ENCODE measurements around the gene SNRPN. TPM values are rescaled to one million over a fixed set of nuclear protein-coding genes. Genes with fewer than 3 reads are reported as not detected.
"Not testable (repeated sequence)": the region's sequence is repeated elsewhere in the genome, so short reads cannot be mapped to it uniquely, and the experiment has no call there.

SNRPN gene
- total and polyA plus RNA-seq, 7 donors = 28.4 to 134 (median 84.5) TPM

DNA sequence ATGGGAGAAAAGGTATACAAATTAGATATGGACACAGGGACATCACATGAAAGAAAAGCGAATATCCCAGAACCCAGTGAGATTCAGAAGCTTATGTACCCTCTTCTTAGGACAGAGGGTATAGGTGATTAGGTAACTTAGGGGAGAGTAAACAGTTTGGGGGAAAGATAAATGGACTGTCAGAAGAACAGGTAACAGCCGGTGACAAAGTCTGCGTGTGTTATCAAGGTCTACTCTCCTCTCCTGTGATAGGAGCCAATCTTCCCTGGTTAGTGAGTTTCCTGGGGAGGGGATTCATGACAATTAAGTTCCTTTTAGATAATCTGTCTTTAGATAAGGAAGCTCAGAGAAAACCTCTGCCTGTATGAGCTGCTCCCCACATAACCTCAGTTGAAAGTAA lies 30.6 kb upstream of the SNRPN start:
- Histone ChIP-seq H3K36me3 (no peaks in the 10 kb centered on the region), H3K9me3 (peaks cover 0 to 4% (median 2%) of the 10 kb centered on the region in 4 donors), H3K4me1 (no peaks in the 10 kb centered on the region), H3K27ac (no peak overlapping the region), H3K4me3 (no peak overlapping the region), H3K27me3 (no peaks in the 10 kb centered on the region)
- no peak for TF ChIP-seq POLR2AphosphoS5 (IDR thresholded peaks at IDR 0.05)
- TF ChIP-seq POLR2A (IDR thresholded peaks at IDR 0.05) = no peak
- TF ChIP-seq, protein P1, sequence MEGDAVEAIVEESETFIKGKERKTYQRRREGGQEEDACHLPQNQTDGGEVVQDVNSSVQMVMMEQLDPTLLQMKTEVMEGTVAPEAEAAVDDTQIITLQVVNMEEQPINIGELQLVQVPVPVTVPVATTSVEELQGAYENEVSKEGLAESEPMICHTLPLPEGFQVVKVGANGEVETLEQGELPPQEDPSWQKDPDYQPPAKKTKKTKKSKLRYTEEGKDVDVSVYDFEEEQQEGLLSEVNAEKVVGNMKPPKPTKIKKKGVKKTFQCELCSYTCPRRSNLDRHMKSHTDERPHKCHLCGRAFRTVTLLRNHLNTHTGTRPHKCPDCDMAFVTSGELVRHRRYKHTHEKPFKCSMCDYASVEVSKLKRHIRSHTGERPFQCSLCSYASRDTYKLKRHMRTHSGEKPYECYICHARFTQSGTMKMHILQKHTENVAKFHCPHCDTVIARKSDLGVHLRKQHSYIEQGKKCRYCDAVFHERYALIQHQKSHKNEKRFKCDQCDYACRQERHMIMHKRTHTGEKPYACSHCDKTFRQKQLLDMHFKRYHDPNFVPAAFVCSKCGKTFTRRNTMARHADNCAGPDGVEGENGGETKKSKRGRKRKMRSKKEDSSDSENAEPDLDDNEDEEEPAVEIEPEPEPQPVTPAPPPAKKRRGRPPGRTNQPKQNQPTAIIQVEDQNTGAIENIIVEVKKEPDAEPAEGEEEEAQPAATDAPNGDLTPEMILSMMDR (IDR thresholded peaks at IDR 0.05) = no peak
- no peak for TF ChIP-seq EP300 (IDR thresholded peaks at IDR 0.05)
- intact Hi-C loops (cut with DNase I) = no loop called here
- no peak for DNase-seq
- 71 to 84% methylated on average over 3 of the region's 3 CpGs for WGBS, 2 donors

DNA sequence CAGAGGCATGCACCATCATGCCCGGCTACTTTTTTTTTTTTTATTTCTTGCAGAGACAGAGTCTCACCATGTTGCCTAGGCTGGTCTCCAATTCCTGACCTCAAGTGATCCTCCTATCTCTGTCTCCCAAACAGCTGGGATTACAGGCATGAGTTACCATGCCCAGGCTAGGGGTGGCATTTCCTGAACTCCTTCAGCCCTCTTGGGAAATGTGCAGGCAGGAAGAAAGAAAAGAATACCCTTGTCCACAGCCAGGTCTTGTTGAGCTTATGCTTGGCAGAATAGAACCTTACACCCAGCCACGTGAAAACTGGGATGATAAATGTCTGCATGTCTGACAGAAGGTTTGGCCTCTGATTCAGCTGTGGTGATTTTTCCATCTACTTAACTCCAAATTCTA lies 30.2 kb upstream of the SNRPN start:
- no peak for DNase-seq
- no peaks in the 10 kb centered on the region for H3K4me1 ChIP-seq
- 70% methylated on average over 2 of the region's 2 CpGs for WGBS, 2 donors
- intact Hi-C loops (cut with DNase I) = no loop called here
- TF ChIP-seq POLR2A (IDR thresholded peaks at IDR 0.05) (no peak), POLR2AphosphoS5 (IDR thresholded peaks at IDR 0.05) (no peak), EP300 (IDR thresholded peaks at IDR 0.05) (no peak)
- TF ChIP-seq, protein P1 (IDR thresholded peaks at IDR 0.05) = no peak
- H3K4me3 ChIP-seq = no peak overlapping the region
- H3K9me3 ChIP-seq = peaks cover 0 to 4% (median 2%) of the 10 kb centered on the region in 4 donors
- no peaks in the 10 kb centered on the region for H3K27me3 ChIP-seq
- no peak overlapping the region for H3K27ac ChIP-seq
- no peaks in the 10 kb centered on the region for H3K36me3 ChIP-seq

DNA sequence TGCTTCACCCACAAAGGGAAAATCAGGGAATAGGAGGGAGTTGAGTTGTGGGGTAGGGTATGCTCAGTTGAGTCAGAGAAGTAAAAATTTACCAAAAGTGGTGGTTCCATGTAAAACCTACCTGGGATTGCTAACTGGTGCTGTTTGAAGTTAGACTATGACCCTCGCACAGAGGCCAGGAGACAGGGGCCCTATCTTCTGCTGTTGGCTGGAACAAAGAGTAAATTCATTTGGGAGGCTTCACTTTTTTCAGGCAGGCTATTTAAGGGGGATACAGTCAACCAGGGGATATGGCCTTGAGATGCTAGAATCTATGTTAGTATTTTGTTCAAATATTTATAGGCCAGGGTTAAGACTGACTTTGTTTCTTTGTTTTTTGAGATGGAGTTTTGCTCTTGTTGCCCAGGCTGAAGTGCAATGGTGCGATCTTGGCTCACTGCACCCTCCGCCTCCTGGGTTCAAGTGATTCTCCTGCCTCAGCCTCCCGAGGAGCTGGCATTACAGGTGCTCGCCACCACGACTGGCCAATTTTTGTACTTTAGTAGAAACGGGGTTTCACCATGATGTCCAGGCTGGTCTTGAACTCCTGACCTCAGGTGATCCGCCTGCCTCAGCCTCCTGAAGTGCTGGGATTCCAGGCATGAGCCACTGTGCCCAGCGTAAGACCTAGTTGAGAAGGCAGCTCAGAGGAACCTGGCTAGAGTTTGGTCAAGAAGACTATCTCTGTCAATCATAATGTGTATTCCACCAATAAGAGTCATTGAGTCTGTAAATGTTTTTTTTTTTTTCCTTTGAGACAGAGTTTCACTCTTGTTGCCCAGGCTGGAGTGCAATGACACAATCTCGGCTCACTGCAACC lies 22.7 kb upstream of the SNRPN start:
- peaks cover 0 to 15% (median 2%) of the 10 kb centered on the region in 4 donors for H3K9me3 ChIP-seq
- H3K36me3 ChIP-seq; H3K4me3 ChIP-seq; H3K27ac ChIP-seq; intact Hi-C loops (cut with DNase I); H3K27me3 ChIP-seq; H3K4me1 ChIP-seq; DNase-seq: not testable (repeated sequence)
- 88% methylated on average over 10 of the region's 10 CpGs for WGBS, 2 donors

DNA sequence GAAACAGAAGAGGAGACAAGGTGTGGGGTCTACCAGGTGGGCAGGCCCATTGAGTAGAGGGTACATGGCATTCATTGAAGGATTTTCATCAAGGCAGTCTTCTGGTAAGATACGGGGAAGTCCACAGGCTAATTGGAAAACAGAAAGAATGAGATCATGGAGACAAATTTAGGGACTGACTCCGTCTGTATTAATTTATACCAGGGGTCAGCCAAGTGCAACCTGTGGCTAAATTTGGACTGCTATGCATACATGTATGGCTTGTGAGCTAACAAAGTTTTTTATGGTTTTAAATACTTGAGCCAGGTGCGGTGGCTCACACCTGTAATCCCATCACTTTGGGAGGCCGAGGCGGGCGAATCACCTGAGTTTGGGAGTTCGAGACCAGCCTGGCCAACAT lies 21.1 kb upstream of the SNRPN start:
- 92 to 93% methylated on average over 7 of the region's 7 CpGs for WGBS, 2 donors

DNA sequence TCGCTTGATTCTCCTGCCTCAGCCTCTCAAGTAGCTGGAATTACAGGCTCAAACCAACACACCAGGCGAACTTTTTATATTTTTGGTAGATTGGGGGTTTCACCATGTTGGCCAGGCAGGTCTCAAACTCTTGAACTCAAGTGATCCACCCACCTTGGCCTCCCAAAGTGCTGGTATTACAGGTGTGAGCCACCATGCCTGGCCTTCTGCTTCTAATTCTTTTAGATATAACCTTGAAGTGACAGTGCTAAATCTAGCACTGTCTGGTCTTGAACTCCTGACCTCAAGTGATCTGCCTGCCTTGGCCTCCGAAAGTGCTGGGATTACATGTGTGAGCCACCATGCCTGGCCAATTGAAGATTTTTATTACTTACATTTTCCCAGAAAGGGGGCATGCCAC lies 16.6 kb upstream of the SNRPN start:
- WGBS, 2 donors = 72 to 75% methylated on average over 3 of the region's 3 CpGs
- H3K27me3 ChIP-seq; H3K4me3 ChIP-seq; H3K4me1 ChIP-seq; H3K9me3 ChIP-seq; H3K36me3 ChIP-seq; DNase-seq; H3K27ac ChIP-seq; intact Hi-C loops (cut with DNase I): not testable (repeated sequence)

More for the DNA sequence above, 21.1 kb upstream of the SNRPN start:
- Histone ChIP-seq H3K27ac (no peak overlapping the region), H3K9me3 (peaks cover 0 to 18% (median 0%) of the 10 kb centered on the region in 4 donors), H3K4me1 (no peaks in the 10 kb centered on the region), H3K4me3 (no peak overlapping the region), H3K36me3 (no peaks in the 10 kb centered on the region), H3K27me3 (no peaks in the 10 kb centered on the region)
- no peak for TF ChIP-seq POLR2AphosphoS5 (IDR thresholded peaks at IDR 0.05)
- TF ChIP-seq, protein P1 (IDR thresholded peaks at IDR 0.05) = no peak
- TF ChIP-seq POLR2A (IDR thresholded peaks at IDR 0.05) = no peak
- TF ChIP-seq EP300 (IDR thresholded peaks at IDR 0.05) = no peak
- intact Hi-C loops (cut with DNase I) = no loop called here
- peak; percentile 9 for DNase-seq

Data from sigmoid colon (tissue), 7 donors.